H1 (cell line): Measurements from ENCODE around the gene NPTX1. TPM values are rescaled to one million over a fixed set of nuclear protein-coding genes. Genes with fewer than 3 reads are reported as not detected.

Experiments
- CTCF ChIA-PET: fragments of 300-600 bp; sonication (Branson Sonifier 250); formaldehyde crosslinking; loops from one replicate; lab custom pipeline; 2021; ENCODE audit not compliant: partially characterized antibody; lab: Charles Lee
- POLR2A ChIA-PET: fragments of 300-600 bp; sonication (Branson Sonifier 250); formaldehyde crosslinking; loops from one replicate; lab custom pipeline; 2021; ENCODE audit warnings: inconsistent platforms; ENCODE audit not compliant: partially characterized antibody; lab: Charles Lee
- DNase-seq, 2 experiments: peaks; one replicate each; pipeline versions ENCODE4 v3.0.0 to v3.0.0-alpha.2; 2010 to 2022; ENCODE audit warnings: low spot score in 2 of 2, low read depth in 1 of 2, mixed read lengths in 1 of 2
- FAIRE-seq: peaks from 2 replicates; lab custom pipeline; 2011; peaks lifted over from hg19 to GRCh38; lab: Jason Lieb, UNC
- H2AFZ ChIP-seq: 2 replicates; pipeline ENCODE4 v1.8.1; 2012; ENCODE audit warnings: low read length, inconsistent platforms
- H2AK5ac ChIP-seq: 2 replicates; pipeline ENCODE4 v1.6.1; 2013; ENCODE audit warnings: low read depth, low read length
- H2BK120ac ChIP-seq: replicated peaks from 2 replicates; pipeline ENCODE3; 2013; ENCODE audit warnings: low read depth, low read length, inconsistent platforms
- H2BK12ac ChIP-seq: 2 replicates; pipeline ENCODE4 v1.6.1; 2013; ENCODE audit warnings: low read depth, low read length
- H2BK15ac ChIP-seq: 2 replicates; pipeline ENCODE4 v1.6.1; 2013; ENCODE audit warnings: low read length
- H2BK20ac ChIP-seq: 2 replicates; pipeline ENCODE4 v1.6.1; 2013; ENCODE audit warnings: low read length
- H2BK5ac ChIP-seq: 2 replicates; pipeline ENCODE4 v1.6.1; 2013; ENCODE audit warnings: low read depth, low read length
- H3K14ac ChIP-seq: 2 replicates; pipeline ENCODE4 v1.6.1; 2013; ENCODE audit warnings: inconsistent platforms; ENCODE audit not compliant: insufficient read length
- H3K18ac ChIP-seq: 2 replicates; pipeline ENCODE4 v1.6.1; 2013; ENCODE audit warnings: low read length; ENCODE audit errors: extremely low read depth
- H3K23ac ChIP-seq: 2 replicates; pipeline ENCODE4 v1.6.1; 2013; ENCODE audit warnings: inconsistent platforms; ENCODE audit not compliant: insufficient read length
- H3K23me2 ChIP-seq: 2 replicates; pipeline ENCODE4 v1.6.1; 2013; ENCODE audit warnings: low read depth, low read length
- H3K27ac ChIP-seq: 2 replicates; pipeline ENCODE4 v1.6.1; 2011; ENCODE audit warnings: low read depth, low read length, inconsistent platforms
- H3K27me3 ChIP-seq, 4 experiments: replicated peaks in 1 of 4; 1 replicate in 1 of 4; 2 replicates in 3 of 4; pipeline versions ENCODE4 v1.6.1 to v1.8.1; 2011 to 2013; ENCODE audit warnings: low read length in 3 of 4, mild to moderate bottlenecking in 3 of 4, inconsistent platforms in 2 of 4, mixed read lengths in 2 of 4, moderate library complexity in 1 of 4; ENCODE audit not compliant: control insufficient read depth in 3 of 4, insufficient read depth in 3 of 4; ENCODE audit errors: extremely low read depth in 1 of 4
- H3K36me3 ChIP-seq, 4 experiments: 2 replicates each; pipeline versions ENCODE4 v1.6.1 to v1.8.1; 2011 to 2013; ENCODE audit warnings: mild to moderate bottlenecking in 4 of 4, low read length in 3 of 4, moderate library complexity in 2 of 4, control low read depth in 1 of 4, inconsistent platforms in 1 of 4; ENCODE audit not compliant: insufficient read depth in 4 of 4, control insufficient read depth in 2 of 4
- H3K4ac ChIP-seq: replicated peaks from 2 replicates; pipeline ENCODE3; 2013; ENCODE audit warnings: low read length, low read depth, mixed read lengths, inconsistent platforms; ENCODE audit not compliant: insufficient read length
- H3K4me1 ChIP-seq, 4 experiments: replicated peaks in 1 of 4; 1 replicate in 1 of 4; 2 replicates in 3 of 4; pipeline versions ENCODE4 v1.6.1 to v1.8.1; 2011 to 2013; ENCODE audit warnings: low read length in 3 of 4, inconsistent platforms in 2 of 4, mixed read lengths in 1 of 4; ENCODE audit not compliant: insufficient read depth in 4 of 4, control insufficient read depth in 3 of 4
- H3K4me2 ChIP-seq, 2 experiments: 2 replicates each; pipeline versions ENCODE4 v1.6.1 to v1.8.1; 2011 to 2013; ENCODE audit warnings: low read depth in 2 of 2, low read length in 2 of 2, control low read depth in 1 of 2, inconsistent platforms in 1 of 2, mild to moderate bottlenecking in 1 of 2; ENCODE audit not compliant: insufficient read depth in 1 of 2
- H3K4me3 ChIP-seq, 4 experiments: fragments of 200-600, 300-600 bp in 1 of 4; sonication (generic), shearing (Covaris generic), sonication (Bioruptor Twin) in 1 of 4; 2 replicates each; pipeline versions ENCODE4 v1.5.1 to v1.8.1; 2011 to 2016; ENCODE audit warnings: low read length in 4 of 4, low read depth in 3 of 4, control low read depth in 2 of 4, inconsistent platforms in 2 of 4, mild to moderate bottlenecking in 2 of 4, mixed read lengths in 1 of 4, moderate library complexity in 1 of 4; ENCODE audit not compliant: insufficient read depth in 2 of 4; ENCODE audit errors: extremely low read depth in 1 of 4
- H3K56ac ChIP-seq: replicated peaks from 2 replicates; pipeline ENCODE3; 2013; ENCODE audit warnings: low read depth, mild to moderate bottlenecking, mixed read lengths, low read length, inconsistent platforms; ENCODE audit not compliant: insufficient read length
- H3K79me1 ChIP-seq: 2 replicates; pipeline ENCODE4 v1.6.1; 2013; ENCODE audit warnings: low read depth, low read length, control low read depth
- H3K79me2 ChIP-seq, 2 experiments: 2 replicates each; pipeline versions ENCODE4 v1.6.1 to v1.8.1; 2012 to 2013; ENCODE audit warnings: low read length in 2 of 2, mild to moderate bottlenecking in 2 of 2, inconsistent platforms in 1 of 2; ENCODE audit not compliant: insufficient read depth in 2 of 2, control insufficient read depth in 1 of 2
- H3K9ac ChIP-seq, 4 experiments: replicated peaks in 1 of 4; 1 replicate in 1 of 4; 2 replicates in 3 of 4; pipeline versions ENCODE4 v1.6.1 to v1.8.1; 2011 to 2013; ENCODE audit warnings: low read depth in 3 of 4, low read length in 3 of 4, control low read depth in 2 of 4, mild to moderate bottlenecking in 2 of 4, moderate library complexity in 2 of 4, inconsistent platforms in 1 of 4; ENCODE audit errors: extremely low read depth in 1 of 4
- H3K9me3 ChIP-seq, 2 experiments: 2 replicates each; pipeline versions ENCODE4 v1.6.1 to v1.8.1; 2012 to 2013; ENCODE audit warnings: mild to moderate bottlenecking in 2 of 2, moderate library complexity in 2 of 2, control low read depth in 1 of 2, inconsistent platforms in 1 of 2, low read depth in 1 of 2, low read length in 1 of 2, mixed read lengths in 1 of 2; ENCODE audit not compliant: insufficient read depth in 2 of 2
- H4K20me1 ChIP-seq, 2 experiments: replicated peaks in 1 of 2; 2 replicates each; pipeline versions ENCODE3 to v1.8.1; 2011 to 2013; ENCODE audit warnings: inconsistent platforms in 2 of 2, low read length in 2 of 2, mild to moderate bottlenecking in 1 of 2; ENCODE audit not compliant: insufficient read depth in 2 of 2, control insufficient read depth in 1 of 2
- H4K5ac ChIP-seq: 2 replicates; pipeline ENCODE4 v1.6.1; 2013; ENCODE audit warnings: low read length, low read depth, mixed read lengths, inconsistent platforms; ENCODE audit not compliant: insufficient read length
- H4K8ac ChIP-seq: 2 replicates; pipeline ENCODE4 v1.8.0; 2013; ENCODE audit warnings: mild to moderate bottlenecking, moderate library complexity, low read length, inconsistent platforms; ENCODE audit not compliant: insufficient read depth; ENCODE audit errors: extremely low read depth
- H4K91ac ChIP-seq: replicated peaks from 2 replicates; pipeline ENCODE3; 2013; ENCODE audit warnings: low read length, mixed read lengths, inconsistent platforms; ENCODE audit not compliant: insufficient read length
- BCL11A ChIP-seq, 2 experiments: IDR thresholded peaks; one replicate each; pipeline ENCODE4 v1.6.1; 2011; ENCODE audit warnings: low read depth in 2 of 2, low read length in 2 of 2, mild to moderate bottlenecking in 2 of 2
- BRCA1 ChIP-seq: IDR thresholded peaks from 2 replicates; pipeline ENCODE4 v1.6.1; 2012; ENCODE audit warnings: low read depth, low read length, improper control_type of control experiment
- EZH2 ChIP-seq: fragments of 200-600 bp; sonication (generic); IDR thresholded peaks from 2 replicates; pipeline ENCODE4 v1.7.1; 2012; ENCODE audit warnings: low read depth, mild to moderate bottlenecking, moderate library complexity, low read length, inconsistent platforms; ENCODE audit not compliant: severe bottlenecking
- FOSL1 ChIP-seq: IDR thresholded peaks from 2 replicates; pipeline ENCODE4 v1.6.1; 2011; ENCODE audit warnings: mild to moderate bottlenecking, low read depth, low read length, moderate library complexity; ENCODE audit not compliant: insufficient read depth
- HDAC6 ChIP-seq: IDR thresholded peaks from one replicate; pipeline ENCODE4 v1.7.1; 2012; ENCODE audit warnings: low read depth, mild to moderate bottlenecking, inconsistent platforms, low read length, moderate library complexity
- NANOG ChIP-seq: IDR thresholded peaks from 2 replicates; pipeline ENCODE4 v1.6.1; 2011; ENCODE audit warnings: low read length, low read depth, mild to moderate bottlenecking, inconsistent platforms; ENCODE audit not compliant: insufficient read depth, poor library complexity, severe bottlenecking
- RBBP5 ChIP-seq: IDR thresholded peaks from 2 replicates; pipeline ENCODE4 v1.7.1; 2012; ENCODE audit warnings: low read depth, mild to moderate bottlenecking, inconsistent platforms, low read length, moderate library complexity, borderline replicate concordance
- RNF2 ChIP-seq: fragments of 200-900, 300-1000 bp; sonication (generic); IDR thresholded peaks from 2 replicates; pipeline ENCODE4 v1.7.1; 2016; ENCODE audit warnings: borderline replicate concordance, low read depth, mild to moderate bottlenecking, antibody characterized with exemption, low read length; ENCODE audit not compliant: poor library complexity, severe bottlenecking; ENCODE audit errors: missing control alignments
- SIN3A ChIP-seq, 2 experiments: IDR thresholded peaks in 1 of 2; conservative IDR thresholded peaks in 1 of 2; 2 replicates each; pipeline ENCODE4 v1.6.1; 2011 to 2012; ENCODE audit warnings: low read length in 2 of 2, improper control_type of control experiment in 1 of 2, low read depth in 1 of 2, mild to moderate bottlenecking in 1 of 2
- SIRT6 ChIP-seq: IDR thresholded peaks from one replicate; pipeline ENCODE4 v1.7.1; 2012; ENCODE audit warnings: low read length, inconsistent platforms
- SP2 ChIP-seq: IDR thresholded peaks from 2 replicates; pipeline ENCODE4 v1.6.1; 2012; ENCODE audit warnings: mild to moderate bottlenecking, low read length, inconsistent platforms
- TAF7 ChIP-seq: optimal IDR thresholded peaks from 2 replicates; pipeline ENCODE3; 2011; ENCODE audit warnings: low read depth, mild to moderate bottlenecking, inconsistent platforms, low read length, moderate library complexity, borderline replicate concordance
- WGBS, 2 experiments: shearing (Covaris generic) in 1 of 2; methylation state at CpG; one replicate each; pipeline versions ENCODE4 v1.1.6 to v1.1.7; 2013 to 2015; ENCODE audit warnings: low lambda C conversion rate in 2 of 2, mixed read lengths in 2 of 2, inconsistent platforms in 1 of 2, low coverage in 1 of 2, missing lambda C conversion rate in 1 of 2; ENCODE audit not compliant: insufficient replicate concordance in 2 of 2, insufficient coverage in 1 of 2, insufficient read length in 1 of 2; ENCODE audit errors: extremely low coverage in 1 of 2, missing lambda C conversion rate in 1 of 2; 5-methylcytosine and 5-hydroxymethylcytosine counted together
- polyA plus RNA-seq, 7 experiments: library from polyadenylated mRNA; depleted of rRNA in 3 of 7; stranded (reverse) in 5 of 7; unstranded in 2 of 7; fragments of >200 nt in 5 of 7; fragments of 200-250 nt in 2 of 7; gene quantifications; 1 replicate in 5 of 7; 2 replicates in 1 of 7; 4 replicates in 1 of 7; pipeline versions ENCODE4 v1.2.1 to v1.2.3, GENCODE V29; 2011 to 2013; ENCODE audit warnings: missing spikeins in 2 of 7, mixed read lengths in 2 of 7
- total RNA-seq: library from RNA; stranded (reverse); fragmentation: NEBNext Ultra II Directional; extraction: Animal tissue kit (Norgen Biotek cat#: 25700); gene quantifications from 2 replicates; pipeline ENCODE4 v1.2.1, GENCODE V29; 2021

Gene NPTX1
- total and polyA plus RNA-seq, 2 of the 8 experiments (the other 6 are each of a cell fraction or from before 2014, with no cell fraction given), result 12.0 to 17.9 TPM

GRCh38 chr17:80523956-80524712, 47.7 kb upstream of the NPTX1 start:
- no peak overlapping the region for H3K56ac ChIP-seq
- H3K4me2 ChIP-seq, result no peak overlapping the region
- no peak overlapping the region for H4K8ac ChIP-seq
- H3K4me3 ChIP-seq, result no peak overlapping the region
- H3K4me1 ChIP-seq, result peaks cover 5 to 16% (median 11%) of the 10 kb centered on the region in 4 experiments; a peak in 6 of 7 replicates
- CTCF ChIA-PET, result interaction anchor here (0.8 to 1.5 kb wide), 6 partner anchors 15 to 375 kb away, joined by 3 to 4 read pairs (median 3); no protein-coding TSS in a partner anchor
- no peak overlapping the region for H2BK120ac ChIP-seq
- H2AFZ ChIP-seq, result no peak overlapping the region
- no peaks in the 10 kb centered on the region for H3K79me2 ChIP-seq
- H3K9me3 ChIP-seq, result 0 out of 4 replicates have a peak, but pooled peaks cover 0 to 2% of the 10 kb centered on the region in 2 experiments
- H3K79me1 ChIP-seq, result no peaks in the 10 kb centered on the region
- FAIRE-seq, result no peak
- no peaks in the 10 kb centered on the region for H3K23me2 ChIP-seq
- H4K5ac ChIP-seq, result no peak overlapping the region
- H3K27me3 ChIP-seq, result peaks cover 0 to 2% (median 0%) of the 10 kb centered on the region in 4 experiments; a peak in 1 of 7 replicates
- H2BK12ac ChIP-seq, result no peak overlapping the region
- no peak overlapping the region for H3K27ac ChIP-seq
- H3K36me3 ChIP-seq, result no peaks in the 10 kb centered on the region
- no peaks in the 10 kb centered on the region for H4K20me1 ChIP-seq
- no peak overlapping the region for H3K9ac ChIP-seq
- H3K23ac ChIP-seq, result no peak overlapping the region
- no peak overlapping the region for H2BK15ac ChIP-seq
- no peak overlapping the region for H3K14ac ChIP-seq
- no peak overlapping the region for H3K4ac ChIP-seq
- H2BK20ac ChIP-seq, result no peak overlapping the region
- POLR2A ChIA-PET, result no interaction called here
- H2AK5ac ChIP-seq, result no peak overlapping the region
- no peak overlapping the region for H2BK5ac ChIP-seq
- no peak for DNase-seq
- H4K91ac ChIP-seq, result no peak overlapping the region
- H3K18ac ChIP-seq, result no peak overlapping the region
- WGBS, 2 experiments, result 85% methylated on average over 10 of the region's 16 CpGs; no CpG with 5 or more reads in 1 of the 2 experiments
- no peak for TF ChIP-seq TAF7
- no peak for TF ChIP-seq FOSL1
- TF ChIP-seq EZH2, result no peak
- no peak for TF ChIP-seq RNF2
- TF ChIP-seq NANOG, result no peak
- TF ChIP-seq SP2, result no peak
- no peak for TF ChIP-seq SIRT6
- no peak for TF ChIP-seq BCL11A (IDR thresholded peaks at IDR 0.05; ENCODE audit: low read depth in 2 of 2, low read length in 2 of 2)
- TF ChIP-seq BRCA1, result no peak
- no peak for TF ChIP-seq HDAC6
- TF ChIP-seq RBBP5, result no peak
- no peak for TF ChIP-seq SIN3A (conservative IDR thresholded peaks at IDR 0.05 in 1 of 2, IDR thresholded peaks at IDR 0.05 in 1 of 2; ENCODE audit: low read depth in 1 of 2, low read length in 2 of 2)
